Parathyroid adenoma (tissue), 2 donors: ENCODE results near the gene R3HCC1L.

ENCODE experiments used
- H2AFZ ChIP-seq: fragments of 300-600 bp; sonication (generic); one replicate; pipeline ENCODE4 v1.7.0; 2017; ENCODE audit warnings: antibody characterized with exemption, mild to moderate bottlenecking
- H3K27ac ChIP-seq: fragments of 300-600 bp; sonication (generic); one replicate; pipeline ENCODE4 v1.7.0; 2017
- H3K27me3 ChIP-seq: fragments of 300-600 bp; sonication (generic); one replicate; pipeline ENCODE4 v1.7.0; 2017; ENCODE audit warnings: low read length; ENCODE audit not compliant: control insufficient read depth, insufficient read depth
- H3K36me3 ChIP-seq: fragments of 300-600 bp; sonication (generic); one replicate; pipeline ENCODE4 v1.7.0; 2017; ENCODE audit warnings: low read length; ENCODE audit not compliant: control insufficient read depth, insufficient read depth
- H3K4me1 ChIP-seq: fragments of 300-600 bp; sonication (generic); one replicate; pipeline ENCODE4 v1.7.0; 2017; ENCODE audit warnings: control low read depth
- H3K4me2 ChIP-seq: fragments of 300-600 bp; sonication (generic); one replicate; pipeline ENCODE4 v1.7.0; 2017; ENCODE audit warnings: low read length
- H3K4me3 ChIP-seq: fragments of 300-600 bp; sonication (generic); one replicate; pipeline ENCODE4 v1.7.0; 2017; ENCODE audit warnings: low read depth, low read length
- H3K79me2 ChIP-seq: fragments of 300-600 bp; sonication (generic); one replicate; pipeline ENCODE4 v1.7.0; 2017; ENCODE audit warnings: control low read depth
- H3K9ac ChIP-seq: fragments of 300-600 bp; sonication (generic); one replicate; pipeline ENCODE4 v1.7.0; 2017; ENCODE audit warnings: mild to moderate bottlenecking
- H3K9me3 ChIP-seq: fragments of 300-600 bp; sonication (generic); one replicate; pipeline ENCODE4 v1.7.0; 2017; ENCODE audit warnings: low read length; ENCODE audit not compliant: control insufficient read depth
- TF ChIP-seq, protein P1 (sequence below): fragments of 300-600 bp; sonication (generic); IDR thresholded peaks from one replicate; pipeline ENCODE4 v1.7.0; 2017; ENCODE audit warnings: antibody characterized with exemption, mild to moderate bottlenecking
- donor health status: primary hyperparathyroidism.

Gene R3HCC1L

GRCh38 chr10:98249134-98249533 lies 114.7 kb downstream of the R3HCC1L start:
- no peak overlapping the region for H3K9ac ChIP-seq
- H2AFZ ChIP-seq, result no peak overlapping the region
- no peaks in the 10 kb centered on the region for H3K36me3 ChIP-seq
- H3K4me3 ChIP-seq, result no peak overlapping the region
- H3K4me1 ChIP-seq, result peaks cover 12% of the 10 kb centered on the region
- H3K27me3 ChIP-seq, result no peaks in the 10 kb centered on the region
- H3K4me2 ChIP-seq, result no peak overlapping the region
- no peaks in the 10 kb centered on the region for H3K79me2 ChIP-seq
- TF ChIP-seq, protein P1, sequence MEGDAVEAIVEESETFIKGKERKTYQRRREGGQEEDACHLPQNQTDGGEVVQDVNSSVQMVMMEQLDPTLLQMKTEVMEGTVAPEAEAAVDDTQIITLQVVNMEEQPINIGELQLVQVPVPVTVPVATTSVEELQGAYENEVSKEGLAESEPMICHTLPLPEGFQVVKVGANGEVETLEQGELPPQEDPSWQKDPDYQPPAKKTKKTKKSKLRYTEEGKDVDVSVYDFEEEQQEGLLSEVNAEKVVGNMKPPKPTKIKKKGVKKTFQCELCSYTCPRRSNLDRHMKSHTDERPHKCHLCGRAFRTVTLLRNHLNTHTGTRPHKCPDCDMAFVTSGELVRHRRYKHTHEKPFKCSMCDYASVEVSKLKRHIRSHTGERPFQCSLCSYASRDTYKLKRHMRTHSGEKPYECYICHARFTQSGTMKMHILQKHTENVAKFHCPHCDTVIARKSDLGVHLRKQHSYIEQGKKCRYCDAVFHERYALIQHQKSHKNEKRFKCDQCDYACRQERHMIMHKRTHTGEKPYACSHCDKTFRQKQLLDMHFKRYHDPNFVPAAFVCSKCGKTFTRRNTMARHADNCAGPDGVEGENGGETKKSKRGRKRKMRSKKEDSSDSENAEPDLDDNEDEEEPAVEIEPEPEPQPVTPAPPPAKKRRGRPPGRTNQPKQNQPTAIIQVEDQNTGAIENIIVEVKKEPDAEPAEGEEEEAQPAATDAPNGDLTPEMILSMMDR, result no peak
- no peaks in the 10 kb centered on the region for H3K9me3 ChIP-seq
- no peak overlapping the region for H3K27ac ChIP-seq

GRCh38 chr10:98251399-98251798 lies 116.9 kb downstream of the R3HCC1L start:
- H3K79me2 ChIP-seq, result no peaks in the 10 kb centered on the region
- H3K4me3 ChIP-seq, result no peak overlapping the region
- no peaks in the 10 kb centered on the region for H3K27me3 ChIP-seq
- no peaks in the 10 kb centered on the region for H3K9me3 ChIP-seq
- no peak overlapping the region for H2AFZ ChIP-seq
- H3K4me2 ChIP-seq, result no peak overlapping the region
- no peak overlapping the region for H3K9ac ChIP-seq
- no peaks in the 10 kb centered on the region for H3K4me1 ChIP-seq
- no peaks in the 10 kb centered on the region for H3K36me3 ChIP-seq
- H3K27ac ChIP-seq, result no peak overlapping the region
- TF ChIP-seq, protein P1, result no peak

GRCh38 chr10:98252464-98252863 lies 118.0 kb downstream of the R3HCC1L start:
- TF ChIP-seq, protein P1, result no peak
- H3K36me3 ChIP-seq, result no peaks in the 10 kb centered on the region

GRCh38 chr10:98253499-98253898 lies 119.0 kb downstream of the R3HCC1L start:
- Histone ChIP-seq H3K4me3 (no peak overlapping the region), H3K36me3 (no peaks in the 10 kb centered on the region)

More at GRCh38 chr10:98252464-98252863, 118.0 kb downstream of the R3HCC1L start:
- Histone ChIP-seq H3K9ac (no peak overlapping the region), H3K79me2 (no peaks in the 10 kb centered on the region), H3K27ac (no peak overlapping the region), H2AFZ (no peak overlapping the region), H3K27me3 (no peaks in the 10 kb centered on the region), H3K9me3 (no peaks in the 10 kb centered on the region), H3K4me1 (no peaks in the 10 kb centered on the region), H3K4me3 (no peak overlapping the region), H3K4me2 (no peak overlapping the region)

More at GRCh38 chr10:98253499-98253898, 119.0 kb downstream of the R3HCC1L start:
- TF ChIP-seq, protein P1, result no peak
- no peak overlapping the region for H3K9ac ChIP-seq
- no peaks in the 10 kb centered on the region for H3K79me2 ChIP-seq
- no peak overlapping the region for H2AFZ ChIP-seq
- no peaks in the 10 kb centered on the region for H3K4me1 ChIP-seq
- H3K9me3 ChIP-seq, result no peaks in the 10 kb centered on the region
- no peaks in the 10 kb centered on the region for H3K27me3 ChIP-seq
- no peak overlapping the region for H3K4me2 ChIP-seq
- H3K27ac ChIP-seq, result no peak overlapping the region
